Renal cortex interstitium (tissue), 11 donors: ENCODE data around the gene MEGF6. TPM values are rescaled to one million over a fixed set of nuclear protein-coding genes. Genes with fewer than 3 reads are reported as not detected.
A peak's percentile ranks its signal among the peaks of the same experiment; 100 is the strongest.

ENCODE experiments used
- DNase-seq, 11 donors: peaks; one replicate each; pipeline ENCODE4 v3.0.0-alpha.2; 2013; ENCODE audit warnings: low read depth in 9 of 11, low spot score in 4 of 11; ENCODE audit errors: extremely low read depth in 1 of 11
- polyA plus RNA-seq, 3 donors: library from polyadenylated mRNA; unstranded; fragments of 120-200 nt; gene quantifications; one replicate each; pipeline ENCODE4 v1.2.1, GENCODE V29; 2013; ENCODE audit not compliant: insufficient read length in 3 of 3

Gene MEGF6
- polyA plus RNA-seq, 3 donors = 8.5 to 15.3 (median 14.6) TPM

- no peak for DNase-seq
Measured at GRCh38 chr1:3465091-3465934, 146.0 kb downstream of the MEGF6 start.

GRCh38 chr1:3464649-3465025 lies 146.7 kb downstream of the MEGF6 start:
- DNase-seq = no peak

GRCh38 chr1:3463891-3464648 lies 147.2 kb downstream of the MEGF6 start:
- DNase-seq = no peak

- DNase-seq = no peak
Measured at GRCh38 chr1:3463408-3463863, 147.9 kb downstream of the MEGF6 start.

- no peak for DNase-seq
Measured at GRCh38 chr1:3463013-3463385, 148.3 kb downstream of the MEGF6 start.

- no peak for DNase-seq
Measured at GRCh38 chr1:3462356-3463012, 148.8 kb downstream of the MEGF6 start.

GRCh38 chr1:3461934-3462275 lies 149.4 kb downstream of the MEGF6 start:
- DNase-seq = no peak

- no peak for DNase-seq
Measured at GRCh38 chr1:3461238-3461933, 149.9 kb downstream of the MEGF6 start.

- peak in 2 of 11 donors; percentile 40 to 62 for DNase-seq
Measured at GRCh38 chr1:3460672-3461131, 150.6 kb downstream of the MEGF6 start.

GRCh38 chr1:3459940-3460671 lies 151.2 kb downstream of the MEGF6 start:
- DNase-seq = peak in 1 of 11 donors; percentile 35

- peak in 1 of 11 donors; percentile 59 for DNase-seq
Measured at GRCh38 chr1:3459051-3459908, 152.0 kb downstream of the MEGF6 start.

- no peak for DNase-seq
Measured at GRCh38 chr1:3457910-3458883, 153.1 kb downstream of the MEGF6 start.

GRCh38 chr1:3456964-3457909 lies 154.1 kb downstream of the MEGF6 start:
- no peak for DNase-seq

- DNase-seq = no peak
Measured at GRCh38 chr1:3456449-3456963, 154.8 kb downstream of the MEGF6 start.
